ENCODE results near the gene H1-8.
A peak's percentile ranks its signal among the peaks of the same experiment; 100 is the strongest.

DNA sequence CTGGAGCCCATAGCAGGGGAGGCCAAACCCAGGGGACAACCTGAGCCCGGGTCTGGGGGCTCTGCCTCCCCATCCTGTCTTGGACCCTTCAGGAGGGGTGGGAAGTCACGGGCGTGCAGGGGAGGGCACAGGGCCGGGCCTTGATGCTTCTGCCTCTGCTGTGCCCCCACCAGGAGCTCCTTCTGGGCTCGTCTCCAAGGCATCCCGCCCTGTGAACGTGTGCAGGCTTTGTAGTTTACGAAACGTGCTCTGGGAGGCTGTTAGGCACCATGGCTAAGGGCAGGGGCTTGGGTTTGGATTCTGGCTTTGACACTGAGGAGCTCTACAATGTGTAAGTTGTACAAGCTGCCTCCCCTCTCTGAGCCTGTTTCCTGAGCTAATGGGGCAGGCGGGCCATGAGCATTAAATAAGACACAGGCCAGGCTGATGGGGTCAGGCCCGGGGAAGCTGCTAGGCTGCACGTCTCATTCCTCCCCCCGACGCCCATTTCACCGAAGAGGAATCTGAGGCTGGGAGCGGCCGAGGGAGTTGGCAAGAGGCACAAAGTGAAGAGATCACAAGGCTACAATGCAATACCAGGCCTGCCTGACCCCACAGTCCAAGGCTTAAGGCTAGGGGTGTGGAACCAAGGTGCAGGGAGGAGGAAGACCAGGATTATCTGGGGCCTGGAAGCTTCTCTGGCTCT is 43.9 kb downstream of the H1-8 start:
- TF ChIP-seq, protein P1, sequence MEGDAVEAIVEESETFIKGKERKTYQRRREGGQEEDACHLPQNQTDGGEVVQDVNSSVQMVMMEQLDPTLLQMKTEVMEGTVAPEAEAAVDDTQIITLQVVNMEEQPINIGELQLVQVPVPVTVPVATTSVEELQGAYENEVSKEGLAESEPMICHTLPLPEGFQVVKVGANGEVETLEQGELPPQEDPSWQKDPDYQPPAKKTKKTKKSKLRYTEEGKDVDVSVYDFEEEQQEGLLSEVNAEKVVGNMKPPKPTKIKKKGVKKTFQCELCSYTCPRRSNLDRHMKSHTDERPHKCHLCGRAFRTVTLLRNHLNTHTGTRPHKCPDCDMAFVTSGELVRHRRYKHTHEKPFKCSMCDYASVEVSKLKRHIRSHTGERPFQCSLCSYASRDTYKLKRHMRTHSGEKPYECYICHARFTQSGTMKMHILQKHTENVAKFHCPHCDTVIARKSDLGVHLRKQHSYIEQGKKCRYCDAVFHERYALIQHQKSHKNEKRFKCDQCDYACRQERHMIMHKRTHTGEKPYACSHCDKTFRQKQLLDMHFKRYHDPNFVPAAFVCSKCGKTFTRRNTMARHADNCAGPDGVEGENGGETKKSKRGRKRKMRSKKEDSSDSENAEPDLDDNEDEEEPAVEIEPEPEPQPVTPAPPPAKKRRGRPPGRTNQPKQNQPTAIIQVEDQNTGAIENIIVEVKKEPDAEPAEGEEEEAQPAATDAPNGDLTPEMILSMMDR (IDR thresholded peaks at IDR 0.05): no peak
- TF ChIP-seq POLR2AphosphoS5 (IDR thresholded peaks at IDR 0.05) (peak in 1 of 2 donors; percentile 19), POLR2A (IDR thresholded peaks at IDR 0.05; ENCODE audit: low read depth) (no peak)
